H9 (cell line): Measurements from ENCODE around the gene NKAIN4. TPM values are rescaled to one million over a fixed set of nuclear protein-coding genes. Genes with fewer than 3 reads are reported as not detected.

Experiments
- DNase-seq: peaks from one replicate; pipeline ENCODE4 v3.0.0-alpha.2; 2017
- H2AFZ ChIP-seq: one replicate; pipeline ENCODE4 v1.6.1; 2013; ENCODE audit warnings: mild to moderate bottlenecking, low read length, control low read depth, moderate library complexity
- H2AK5ac ChIP-seq: 2 replicates; pipeline ENCODE4 v1.6.1; 2013; ENCODE audit warnings: low read length, control low read depth, mixed read lengths; ENCODE audit not compliant: insufficient read length
- H2BK120ac ChIP-seq: one replicate; pipeline ENCODE4 v1.6.1; 2013; ENCODE audit warnings: low read depth, mild to moderate bottlenecking, low read length, control low read depth, inconsistent platforms; ENCODE audit not compliant: poor library complexity, severe bottlenecking
- H2BK12ac ChIP-seq: 2 replicates; pipeline ENCODE4 v1.6.1; 2013; ENCODE audit warnings: low read length, control low read depth, mixed read lengths, low read depth; ENCODE audit not compliant: insufficient read length
- H2BK15ac ChIP-seq: 2 replicates; pipeline ENCODE4 v1.6.1; 2013; ENCODE audit warnings: low read depth, low read length, control low read depth
- H2BK20ac ChIP-seq: one replicate; pipeline ENCODE4 v1.6.1; 2013; ENCODE audit warnings: low read depth, mild to moderate bottlenecking, low read length, control low read depth, inconsistent platforms; ENCODE audit not compliant: poor library complexity, severe bottlenecking
- H2BK5ac ChIP-seq: 2 replicates; pipeline ENCODE4 v1.6.1; 2013; ENCODE audit warnings: low read length, control low read depth, mixed read lengths; ENCODE audit not compliant: insufficient read length
- H3K14ac ChIP-seq: 2 replicates; pipeline ENCODE4 v1.6.1; 2013; ENCODE audit warnings: low read length, control low read depth; ENCODE audit not compliant: insufficient read depth
- H3K18ac ChIP-seq: 2 replicates; pipeline ENCODE4 v1.6.1; 2013; ENCODE audit warnings: low read depth, mild to moderate bottlenecking, mixed read lengths, low read length, control low read depth; ENCODE audit not compliant: insufficient read length
- H3K23ac ChIP-seq: 2 replicates; pipeline ENCODE4 v1.6.1; 2013; ENCODE audit warnings: low read length, control low read depth, mixed read lengths, low read depth; ENCODE audit not compliant: insufficient read length
- H3K23me2 ChIP-seq: 2 replicates; pipeline ENCODE4 v1.6.1; 2013; ENCODE audit warnings: low read depth, mild to moderate bottlenecking, mixed read lengths, low read length, control low read depth; ENCODE audit not compliant: insufficient read length, poor library complexity, severe bottlenecking
- H3K27ac ChIP-seq: 2 replicates; pipeline ENCODE4 v1.5.1; 2013; ENCODE audit warnings: low read length, control low read depth, mixed read lengths, low read depth; ENCODE audit not compliant: insufficient read length
- H3K27me3 ChIP-seq: 2 replicates; pipeline ENCODE4 v1.6.1; 2013; ENCODE audit warnings: low read length, control low read depth, inconsistent platforms; ENCODE audit not compliant: insufficient read depth
- H3K4ac ChIP-seq: 2 replicates; pipeline ENCODE4 v1.6.1; 2013; ENCODE audit warnings: low read depth, mild to moderate bottlenecking, control low read depth, inconsistent platforms, low read length, moderate library complexity
- H3K4me1 ChIP-seq: 2 replicates; pipeline ENCODE4 v1.6.1; 2013; ENCODE audit warnings: low read length, control low read depth, inconsistent platforms; ENCODE audit not compliant: insufficient read depth
- H3K4me2 ChIP-seq: 2 replicates; pipeline ENCODE4 v1.6.1; 2013; ENCODE audit warnings: low read length, control low read depth, mixed read lengths; ENCODE audit not compliant: insufficient read length, insufficient read depth
- H3K56ac ChIP-seq: 2 replicates; pipeline ENCODE4 v1.6.1; 2013; ENCODE audit warnings: low read depth, mild to moderate bottlenecking, mixed read lengths, low read length, control low read depth; ENCODE audit not compliant: insufficient read length
- H3K79me1 ChIP-seq: 2 replicates; pipeline ENCODE4 v1.6.1; 2013; ENCODE audit warnings: low read depth, mild to moderate bottlenecking, moderate library complexity, low read length, control low read depth, inconsistent platforms; ENCODE audit not compliant: insufficient read depth, poor library complexity, severe bottlenecking
- H3K79me2 ChIP-seq: 2 replicates; pipeline ENCODE4 v1.6.1; 2013; ENCODE audit warnings: low read length, control low read depth, inconsistent platforms; ENCODE audit not compliant: insufficient read depth
- H3K9ac ChIP-seq: 2 replicates; pipeline ENCODE4 v1.6.1; 2013; ENCODE audit warnings: low read length, control low read depth, mixed read lengths; ENCODE audit not compliant: insufficient read length; ENCODE audit errors: extremely low read depth
- H3K9me3 ChIP-seq: one replicate; pipeline ENCODE4 v1.6.1; 2013; ENCODE audit warnings: low read depth, low read length, inconsistent platforms; ENCODE audit not compliant: control insufficient read depth
- H3T11ph ChIP-seq: one replicate; pipeline ENCODE4 v1.6.1; 2013; ENCODE audit warnings: mild to moderate bottlenecking, low read length, control low read depth, inconsistent platforms
- H4K20me1 ChIP-seq: one replicate; pipeline ENCODE4 v1.6.1; 2013; ENCODE audit not compliant: control insufficient read depth, insufficient read length, insufficient read depth
- H4K5ac ChIP-seq: 2 replicates; pipeline ENCODE4 v1.6.1; 2013; ENCODE audit warnings: low read depth, mild to moderate bottlenecking, mixed read lengths, low read length, control low read depth; ENCODE audit not compliant: insufficient read length
- H4K8ac ChIP-seq: replicated peaks from 2 replicates; pipeline ENCODE4 v1.6.1; 2013; ENCODE audit warnings: low read length, control low read depth, mixed read lengths, low read depth; ENCODE audit not compliant: insufficient read length
- H4K91ac ChIP-seq: 2 replicates; pipeline ENCODE4 v1.6.1; 2013; ENCODE audit warnings: low read depth, mild to moderate bottlenecking, moderate library complexity, mixed read lengths, low read length, control low read depth; ENCODE audit not compliant: insufficient read length
- H3K27ac Mint-ChIP-seq, 3 experiments: 2 replicates in 2 of 3; 3 replicates in 1 of 3; pipeline ENCODE4 v1.8.0; 2020 to 2021; ENCODE audit warnings: mixed read lengths in 3 of 3, mild to moderate bottlenecking in 1 of 3, moderate library complexity in 1 of 3
- H3K27me3 Mint-ChIP-seq: 2 replicates; pipeline ENCODE4 v1.8.0; 2021; ENCODE audit warnings: low read depth, mild to moderate bottlenecking, moderate library complexity, mixed read lengths
- H3K36me3 Mint-ChIP-seq, 3 experiments: 2 replicates in 2 of 3; 3 replicates in 1 of 3; pipeline ENCODE4 v1.8.0; 2020 to 2021; ENCODE audit warnings: low read depth in 3 of 3, mixed read lengths in 3 of 3; ENCODE audit not compliant: insufficient read depth in 1 of 3
- H3K4me1 Mint-ChIP-seq, 2 experiments: 2 replicates each; pipeline ENCODE4 v1.8.0; 2020; ENCODE audit warnings: mixed read lengths in 2 of 2
- H3K4me3 Mint-ChIP-seq, 2 experiments: 2 replicates in 1 of 2; 3 replicates in 1 of 2; pipeline ENCODE4 v1.8.0; 2020 to 2021; ENCODE audit warnings: mild to moderate bottlenecking in 2 of 2, mixed read lengths in 2 of 2, moderate library complexity in 1 of 2
- H3K9me3 Mint-ChIP-seq, 2 experiments: 2 replicates in 1 of 2; 3 replicates in 1 of 2; pipeline ENCODE4 v1.8.0; 2020; ENCODE audit warnings: mild to moderate bottlenecking in 2 of 2, mixed read lengths in 2 of 2, moderate library complexity in 1 of 2
- WGBS: extraction: QIAGEN DNeasy Blood & Tissue Kit; methylation state at CpG from one replicate; pipeline ENCODE4 v1.1.7; 2013; ENCODE audit warnings: missing lambda C conversion rate, low lambda C conversion rate, mixed read lengths; ENCODE audit not compliant: insufficient read length; ENCODE audit errors: extremely low coverage; 5-methylcytosine and 5-hydroxymethylcytosine counted together
- total RNA-seq: library from RNA; stranded (reverse); gene quantifications from 2 replicates; pipeline ENCODE4 v1.2.1, GENCODE V29; 2021
- TF ChIP-seq, protein P1 (sequence below): fragments of 200-600 bp; sonication (generic); conservative IDR thresholded peaks from 3 replicates; pipeline ENCODE4 v1.8.0; 2021; ENCODE audit warnings: antibody characterized with exemption, mild to moderate bottlenecking

Gene NKAIN4
- total RNA-seq, 1 experiment from 2014 or later = 20.9 TPM

GRCh38 chr20:63264000-63264399, 9.7 kb upstream of the NKAIN4 start:
- Histone ChIP-seq H4K20me1 (no peaks in the 10 kb centered on the region), H4K8ac (no peak overlapping the region), H2BK20ac (no peak overlapping the region), H4K5ac (no peak overlapping the region), H3K9ac (no peak overlapping the region), H3K56ac (no peak overlapping the region), H3K4me2 (no peak overlapping the region), H2BK15ac (no peak overlapping the region), H2AK5ac (no peak overlapping the region), H4K91ac (no peak overlapping the region), H3K79me1 (no peaks in the 10 kb centered on the region), H2AFZ (no peak overlapping the region), H3T11ph (no peak overlapping the region), H3K14ac (no peak overlapping the region), H3K23me2 (no peaks in the 10 kb centered on the region), H3K18ac (no peak overlapping the region), H3K4me1 (no peaks in the 10 kb centered on the region; the same call in 1 of the 2 replicates), H3K79me2 (no peaks in the 10 kb centered on the region), H2BK120ac (no peak overlapping the region), H3K4ac (no peak overlapping the region), H3K9me3 (no peaks in the 10 kb centered on the region), H3K27ac (no peak overlapping the region), H3K27me3 (no peaks in the 10 kb centered on the region), H2BK5ac (no peak overlapping the region), H3K23ac (no peak overlapping the region), H2BK12ac (no peak overlapping the region)
- peaks cover 15% of the 10 kb centered on the region for H3K27me3 Mint-ChIP-seq
- H3K4me3 Mint-ChIP-seq = no peak overlapping the region
- H3K27ac Mint-ChIP-seq = no peak overlapping the region
- peaks cover 11 to 35% of the 10 kb centered on the region in 2 experiments for H3K4me1 Mint-ChIP-seq
- H3K36me3 Mint-ChIP-seq = no peaks in the 10 kb centered on the region
- H3K9me3 Mint-ChIP-seq = no peaks in the 10 kb centered on the region
- no CpG with 5 or more reads among the region's 10 CpGs for WGBS
- no peak for DNase-seq
- TF ChIP-seq, protein P1, sequence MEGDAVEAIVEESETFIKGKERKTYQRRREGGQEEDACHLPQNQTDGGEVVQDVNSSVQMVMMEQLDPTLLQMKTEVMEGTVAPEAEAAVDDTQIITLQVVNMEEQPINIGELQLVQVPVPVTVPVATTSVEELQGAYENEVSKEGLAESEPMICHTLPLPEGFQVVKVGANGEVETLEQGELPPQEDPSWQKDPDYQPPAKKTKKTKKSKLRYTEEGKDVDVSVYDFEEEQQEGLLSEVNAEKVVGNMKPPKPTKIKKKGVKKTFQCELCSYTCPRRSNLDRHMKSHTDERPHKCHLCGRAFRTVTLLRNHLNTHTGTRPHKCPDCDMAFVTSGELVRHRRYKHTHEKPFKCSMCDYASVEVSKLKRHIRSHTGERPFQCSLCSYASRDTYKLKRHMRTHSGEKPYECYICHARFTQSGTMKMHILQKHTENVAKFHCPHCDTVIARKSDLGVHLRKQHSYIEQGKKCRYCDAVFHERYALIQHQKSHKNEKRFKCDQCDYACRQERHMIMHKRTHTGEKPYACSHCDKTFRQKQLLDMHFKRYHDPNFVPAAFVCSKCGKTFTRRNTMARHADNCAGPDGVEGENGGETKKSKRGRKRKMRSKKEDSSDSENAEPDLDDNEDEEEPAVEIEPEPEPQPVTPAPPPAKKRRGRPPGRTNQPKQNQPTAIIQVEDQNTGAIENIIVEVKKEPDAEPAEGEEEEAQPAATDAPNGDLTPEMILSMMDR = no peak
